HG03039 (cell line): ENCODE measurements around the gene ZNF593OS.

ENCODE experiments used
- ATAC-seq: cut with Tn5 transposase; IDR thresholded peaks from one replicate; pipeline ENCODE4 v1.9.1; 2021; ENCODE audit warnings: mild to moderate bottlenecking, moderate library complexity; ENCODE audit not compliant: unreplicated experiment

Gene ZNF593OS

GRCh38 chr1:26171084-26172072 lies at the start of gene ZNF593OS:
Gene ZNF593OS, minus strand, starts transcription at chr1:26171832. Its CDS starts 171 bp downstream, at chr1:26171661.
- no peak for ATAC-seq

- ATAC-seq, result no peak
These were observed 49.5 kb upstream of the ZNF593OS start for GRCh38 chr1:26221094-26221493.

- no peak for ATAC-seq
These were observed 48.7 kb upstream of the ZNF593OS start for GRCh38 chr1:26220199-26220912.

- no peak for ATAC-seq
These were observed 47.4 kb upstream of the ZNF593OS start for GRCh38 chr1:26218906-26219494.

GRCh38 chr1:26215246-26215645 lies 43.6 kb upstream of the ZNF593OS start:
- ATAC-seq, result no peak

- ATAC-seq, result no peak
These were observed 41.8 kb upstream of the ZNF593OS start for GRCh38 chr1:26213335-26213905.

- ATAC-seq, result no peak
These were observed 41.1 kb upstream of the ZNF593OS start for GRCh38 chr1:26212726-26213125.

GRCh38 chr1:26210147-26210870 lies 38.7 kb upstream of the ZNF593OS start:
- no peak for ATAC-seq

- no peak for ATAC-seq
These were observed 32.1 kb upstream of the ZNF593OS start for GRCh38 chr1:26203642-26204318.

- no peak for ATAC-seq
These were observed 28.8 kb upstream of the ZNF593OS start for GRCh38 chr1:26200413-26200812.

- no peak for ATAC-seq
These were observed 26.2 kb upstream of the ZNF593OS start for GRCh38 chr1:26197813-26198212.

- no peak for ATAC-seq
These were observed 25.7 kb upstream of the ZNF593OS start for GRCh38 chr1:26197301-26197700.

- no peak for ATAC-seq
These were observed 24.2 kb upstream of the ZNF593OS start for GRCh38 chr1:26195805-26196204.

GRCh38 chr1:26191739-26192138 lies 20.1 kb upstream of the ZNF593OS start:
- no peak for ATAC-seq

- no peak for ATAC-seq
These were observed 18.8 kb upstream of the ZNF593OS start, which contains the start of gene CATSPER4 for GRCh38 chr1:26190373-26190987. Gene CATSPER4, plus strand, starts transcription at chr1:26190602. Its CDS starts 26 bp downstream, at chr1:26190628.

- no peak for ATAC-seq
These were observed 18.2 kb upstream of the ZNF593OS start for GRCh38 chr1:26189751-26190275.

GRCh38 chr1:26189331-26189730 lies 17.7 kb upstream of the ZNF593OS start:
- ATAC-seq, result no peak

- ATAC-seq, result no peak
These were observed 16.8 kb upstream of the ZNF593OS start for GRCh38 chr1:26188477-26188876.

GRCh38 chr1:26187882-26188281 lies 16.2 kb upstream of the ZNF593OS start:
- no peak for ATAC-seq
